Stomach (tissue), 9 donors: ENCODE data around the gene PSME4. TPM values are rescaled to one million over a fixed set of nuclear protein-coding genes. Genes with fewer than 3 reads are reported as not detected.

Experiments used
- DNase-seq, 2 donors: peaks; one replicate each; pipeline versions ENCODE4 v3.0.0 to v3.0.0-alpha.2; 2013 to 2019
- H3K27ac ChIP-seq, 5 donors: fragments of 200-600 bp in 4 of 5; sonication (generic) in 4 of 5; one replicate each; pipeline ENCODE4 v1.5.1; 2013 to 2019; ENCODE audit warnings: mild to moderate bottlenecking in 1 of 5, moderate library complexity in 1 of 5
- H3K27me3 ChIP-seq, 3 donors: fragments of 200-600 bp; sonication (generic); one replicate each; pipeline ENCODE4 v1.5.1; 2017 to 2019; ENCODE audit warnings: mixed run types in 1 of 3
- H3K36me3 ChIP-seq, 4 donors: fragments of 200-600 bp; sonication (generic); 1 replicate in 3 of 4; 2 replicates in 1 of 4; pipeline ENCODE4 v1.5.1; 2016 to 2019
- H3K4me1 ChIP-seq, 4 donors: fragments of 200-600 bp; sonication (generic); one replicate each; pipeline ENCODE4 v1.5.1; 2016 to 2019
- H3K4me3 ChIP-seq, 4 donors: fragments of 200-600 bp; sonication (generic) in 3 of 4; one replicate each; pipeline ENCODE4 v1.5.1; 2016 to 2019; ENCODE audit warnings: mild to moderate bottlenecking in 1 of 4
- H3K9me3 ChIP-seq, 4 donors: fragments of 200-600 bp; sonication (generic); one replicate each; pipeline ENCODE4 v1.5.1; 2016 to 2019
- EP300 ChIP-seq: sonication (generic); formaldehyde crosslinking; IDR thresholded peaks from one replicate; pipeline ENCODE4 v1.6.1; 2017; ENCODE audit warnings: antibody characterized with exemption
- POLR2A ChIP-seq, 4 donors: fragments of 450-650 bp; IDR thresholded peaks; one replicate each; pipeline ENCODE4 v1.6.1; 2016; ENCODE audit warnings: antibody characterized with exemption in 4 of 4, control low read depth in 2 of 4, mild to moderate bottlenecking in 1 of 4, moderate library complexity in 1 of 4
- POLR2AphosphoS5 ChIP-seq, 3 donors: sonication (generic); formaldehyde crosslinking; IDR thresholded peaks; one replicate each; pipeline ENCODE4 v1.6.1; 2016; ENCODE audit warnings: antibody characterized with exemption in 3 of 3
- WGBS, 5 donors: extraction: QIAGEN DNeasy Blood & Tissue Kit in 3 of 5; methylation state at CpG; one replicate each; pipeline versions ENCODE4 v1.1.5 to v1.1.7; 2013 to 2018; 5-methylcytosine and 5-hydroxymethylcytosine counted together
- intact Hi-C: fragments of 100-400 bp; cut with DNase I; formaldehyde crosslinking; loops from one replicate; pipeline ENCODE4 v1.15.1; 2023; ENCODE audit warnings: low total_unique reads
- polyA plus RNA-seq, 3 donors: library from polyadenylated mRNA; stranded (reverse); fragments of 200-250 nt; gene quantifications; one replicate each; pipeline ENCODE4 v1.2.3, GENCODE V29; 2013
- total RNA-seq, 5 donors: library from RNA; depleted of rRNA; stranded (reverse); fragments of >200 nt; gene quantifications; one replicate each; pipeline versions ENCODE4 v1.1.0 to v1.2.3, GENCODE V29; 2014 to 2016
- TF ChIP-seq, protein P1 (sequence below), 7 experiments: fragments of 450-650 bp in 4 of 7; fragments of 200-600 bp in 3 of 7; sonication (generic) in 3 of 7; IDR thresholded peaks; one replicate each; pipeline ENCODE4 v1.5.1; 2016 to 2019; ENCODE audit warnings: antibody characterized with exemption in 7 of 7, control low read depth in 2 of 7, mild to moderate bottlenecking in 1 of 7
- donor health status: healthy with polysubstance abuse.
- donor health status: Bipolar disorder and iron deficiency.
- donor health status: healthy.

The PSME4 gene
- total and polyA plus RNA-seq, 8 donors: 15.1 to 133 (median 30.9) TPM

DNA sequence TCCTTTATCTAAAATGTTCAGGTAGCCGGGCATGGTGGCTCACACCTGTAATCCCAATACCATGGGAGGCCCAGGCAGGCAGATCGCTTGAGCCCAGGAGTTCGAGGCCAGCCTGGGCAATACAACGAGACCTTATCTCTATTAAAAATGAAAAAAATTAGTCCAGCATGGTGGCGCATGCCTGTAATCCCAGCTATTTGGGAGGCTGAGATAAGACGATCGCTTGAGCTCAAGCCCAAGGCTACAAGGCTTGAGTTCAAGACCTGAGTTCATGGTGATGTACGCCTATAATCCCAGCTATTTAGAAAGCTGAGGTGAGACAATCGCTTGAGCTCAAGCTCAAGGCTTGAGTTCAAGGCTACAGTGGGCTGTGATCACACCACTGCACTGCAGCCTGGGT is 65.4 kb downstream of the PSME4 start:
- Histone ChIP-seq H3K4me3 (no peak overlapping the region), H3K4me1 (no peaks in the 10 kb centered on the region), H3K27ac (no peak overlapping the region), H3K9me3 (no peaks in the 10 kb centered on the region), H3K36me3 (peaks cover 46 to 100% (median 97%) of the 10 kb centered on the region in 4 donors), H3K27me3 (no peaks in the 10 kb centered on the region)
- no peak for TF ChIP-seq EP300
- no peak for TF ChIP-seq POLR2AphosphoS5 (IDR thresholded peaks at IDR 0.05)
- TF ChIP-seq, protein P1, sequence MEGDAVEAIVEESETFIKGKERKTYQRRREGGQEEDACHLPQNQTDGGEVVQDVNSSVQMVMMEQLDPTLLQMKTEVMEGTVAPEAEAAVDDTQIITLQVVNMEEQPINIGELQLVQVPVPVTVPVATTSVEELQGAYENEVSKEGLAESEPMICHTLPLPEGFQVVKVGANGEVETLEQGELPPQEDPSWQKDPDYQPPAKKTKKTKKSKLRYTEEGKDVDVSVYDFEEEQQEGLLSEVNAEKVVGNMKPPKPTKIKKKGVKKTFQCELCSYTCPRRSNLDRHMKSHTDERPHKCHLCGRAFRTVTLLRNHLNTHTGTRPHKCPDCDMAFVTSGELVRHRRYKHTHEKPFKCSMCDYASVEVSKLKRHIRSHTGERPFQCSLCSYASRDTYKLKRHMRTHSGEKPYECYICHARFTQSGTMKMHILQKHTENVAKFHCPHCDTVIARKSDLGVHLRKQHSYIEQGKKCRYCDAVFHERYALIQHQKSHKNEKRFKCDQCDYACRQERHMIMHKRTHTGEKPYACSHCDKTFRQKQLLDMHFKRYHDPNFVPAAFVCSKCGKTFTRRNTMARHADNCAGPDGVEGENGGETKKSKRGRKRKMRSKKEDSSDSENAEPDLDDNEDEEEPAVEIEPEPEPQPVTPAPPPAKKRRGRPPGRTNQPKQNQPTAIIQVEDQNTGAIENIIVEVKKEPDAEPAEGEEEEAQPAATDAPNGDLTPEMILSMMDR (IDR thresholded peaks at IDR 0.05): no peak
- no peak for TF ChIP-seq POLR2A (IDR thresholded peaks at IDR 0.05)
- intact Hi-C loops: no loop called here
- DNase-seq: no peak
- 94 to 96% (median 96%) methylated on average over 9 of the region's 9 CpGs for WGBS, 5 donors

DNA sequence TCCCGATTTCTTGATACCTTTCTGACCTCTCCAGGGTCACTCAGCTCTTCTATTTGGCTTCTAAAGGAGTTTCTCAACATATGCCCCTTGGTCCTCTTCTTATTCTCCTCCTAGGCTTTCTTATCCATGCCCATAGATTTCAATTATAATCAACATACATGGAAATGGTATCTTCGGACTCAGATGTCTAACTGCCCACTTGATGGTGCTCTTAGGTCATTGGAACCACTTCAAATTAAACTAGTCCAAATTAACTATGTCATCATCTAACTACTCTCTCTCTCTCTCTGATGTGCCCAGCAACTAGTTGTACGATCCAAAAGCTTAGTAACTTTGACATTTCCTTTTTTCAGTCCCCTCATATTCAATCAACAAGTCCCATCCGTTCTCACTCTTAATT is 67.8 kb downstream of the PSME4 start:
- DNase-seq: no peak
- Histone ChIP-seq H3K27ac (no peak overlapping the region), H3K36me3 (peaks cover 50 to 100% (median 100%) of the 10 kb centered on the region in 4 donors), H3K9me3 (no peaks in the 10 kb centered on the region), H3K4me1 (no peaks in the 10 kb centered on the region), H3K4me3 (no peak overlapping the region), H3K27me3 (no peaks in the 10 kb centered on the region)
- WGBS, 5 donors: 63 to 85% (median 76%) methylated on average over 4 of the region's 4 CpGs
- TF ChIP-seq EP300 (no peak), POLR2AphosphoS5 (IDR thresholded peaks at IDR 0.05) (no peak), POLR2A (IDR thresholded peaks at IDR 0.05) (no peak)
- intact Hi-C loops: no loop called here

DNA sequence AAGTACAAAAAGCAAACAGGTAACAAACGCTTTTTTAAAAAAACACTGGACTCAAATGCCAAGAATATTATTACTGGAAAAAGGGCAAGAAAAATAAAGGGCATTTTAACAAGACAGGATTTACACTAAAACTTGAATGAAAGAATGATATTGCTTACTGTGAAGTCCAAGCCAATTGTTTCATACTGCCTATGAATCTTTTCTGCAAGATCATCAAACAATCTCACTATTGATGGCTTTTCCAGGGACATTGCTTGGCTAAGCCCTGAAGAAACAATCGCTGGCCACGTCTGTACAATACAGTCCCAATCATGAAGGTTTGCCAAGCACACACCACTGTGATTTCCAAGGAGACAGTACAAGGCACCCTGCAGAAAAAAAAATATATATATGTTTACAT is 69.6 kb downstream of the PSME4 start:
- intact Hi-C loops: no loop called here
- H3K4me3 ChIP-seq: no peak overlapping the region
- TF ChIP-seq POLR2A (IDR thresholded peaks at IDR 0.05) (no peak), EP300 (no peak)
- H3K27me3 ChIP-seq: no peaks in the 10 kb centered on the region
- 77 to 91% (median 84%) methylated on average over 3 of the region's 3 CpGs for WGBS, 5 donors
- peaks cover 49 to 100% (median 100%) of the 10 kb centered on the region in 4 donors for H3K36me3 ChIP-seq
- DNase-seq: no peak
- H3K4me1 ChIP-seq: no peaks in the 10 kb centered on the region
- no peak overlapping the region for H3K27ac ChIP-seq
- H3K9me3 ChIP-seq: no peaks in the 10 kb centered on the region

DNA sequence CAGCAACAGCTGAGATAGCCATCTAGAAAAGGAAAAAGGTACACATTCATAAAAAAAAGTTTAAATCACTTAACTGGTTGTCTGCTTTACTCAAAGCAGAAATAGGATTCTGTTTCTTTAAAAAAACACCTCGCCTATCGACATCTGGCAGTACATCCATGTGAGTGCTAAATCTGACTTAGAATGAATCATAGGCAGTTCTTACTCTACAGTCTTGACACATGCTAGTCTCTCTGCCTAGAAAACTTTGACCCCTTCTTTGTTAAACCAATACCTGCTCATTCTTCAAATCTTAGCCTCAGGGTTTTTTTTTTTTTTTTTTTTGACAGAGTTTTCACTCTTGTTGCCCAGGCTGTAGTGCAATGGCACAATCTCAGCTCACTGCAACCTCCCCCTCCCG is 73.9 kb downstream of the PSME4 start:
- WGBS, 5 donors: 59 to 69% (median 65%) methylated on average over 3 of the region's 3 CpGs
- Histone ChIP-seq H3K36me3 (peaks cover 53 to 100% (median 100%) of the 10 kb centered on the region in 4 donors), H3K27me3 (no peaks in the 10 kb centered on the region), H3K4me1 (no peaks in the 10 kb centered on the region), H3K4me3 (no peak overlapping the region), H3K9me3 (no peaks in the 10 kb centered on the region), H3K27ac (no peak overlapping the region)
- DNase-seq: no peak
- TF ChIP-seq POLR2AphosphoS5 (IDR thresholded peaks at IDR 0.05) (no peak), POLR2A (IDR thresholded peaks at IDR 0.05) (no peak), EP300 (no peak)
- TF ChIP-seq, protein P1 (IDR thresholded peaks at IDR 0.05): no peak
- intact Hi-C loops: no loop called here

DNA sequence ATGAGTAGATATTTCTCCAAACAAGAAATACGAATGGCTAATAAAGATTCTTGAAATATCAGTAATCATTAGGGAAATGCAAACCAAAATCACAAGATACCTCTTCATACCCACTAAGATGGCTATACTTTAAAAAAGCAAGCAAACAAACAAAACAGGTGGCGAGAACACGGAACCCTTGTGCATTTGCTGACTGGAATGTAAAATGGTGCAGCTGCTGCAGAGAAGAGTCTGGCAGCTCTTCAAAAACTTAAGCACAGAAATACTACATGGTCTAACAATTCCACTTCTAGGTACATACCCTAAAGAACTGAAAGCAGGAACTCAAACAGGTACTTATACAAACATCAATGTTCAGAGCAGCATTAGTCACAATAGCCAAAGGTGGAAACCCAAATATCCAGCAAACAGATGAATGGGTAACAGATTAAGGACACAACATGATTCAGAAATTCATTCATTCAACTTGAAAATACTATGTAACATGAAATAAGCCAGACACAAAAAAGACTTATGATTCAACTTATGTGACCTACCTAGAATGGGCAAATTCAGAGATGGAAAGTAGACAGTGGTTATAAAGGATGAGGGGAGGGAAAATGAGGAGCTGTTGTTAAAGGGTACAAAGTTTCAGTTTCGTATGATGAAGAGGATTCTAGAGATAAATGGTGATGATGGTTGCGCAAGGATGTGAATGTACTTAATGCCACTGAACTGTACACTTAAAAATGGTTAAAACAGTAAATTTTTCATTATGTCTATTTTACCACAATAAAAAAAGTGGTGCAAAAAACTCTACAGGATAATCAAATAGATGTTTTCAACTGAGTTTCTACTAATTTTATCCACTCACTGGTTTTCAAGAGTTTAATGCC is 84.2 kb downstream of the PSME4 start:
- no peaks in the 10 kb centered on the region for H3K4me1 ChIP-seq
- no peaks in the 10 kb centered on the region for H3K27me3 ChIP-seq
- 87 to 91% (median 89%) methylated on average over 5 of the region's 5 CpGs for WGBS, 5 donors
- H3K9me3 ChIP-seq: no peaks in the 10 kb centered on the region
- no peak overlapping the region for H3K4me3 ChIP-seq
- no peak for TF ChIP-seq POLR2A (IDR thresholded peaks at IDR 0.05)
- H3K27ac ChIP-seq: no peak overlapping the region
- no peak for DNase-seq
- intact Hi-C loops: no loop called here
- peaks cover 71 to 100% (median 100%) of the 10 kb centered on the region in 4 donors for H3K36me3 ChIP-seq

DNA sequence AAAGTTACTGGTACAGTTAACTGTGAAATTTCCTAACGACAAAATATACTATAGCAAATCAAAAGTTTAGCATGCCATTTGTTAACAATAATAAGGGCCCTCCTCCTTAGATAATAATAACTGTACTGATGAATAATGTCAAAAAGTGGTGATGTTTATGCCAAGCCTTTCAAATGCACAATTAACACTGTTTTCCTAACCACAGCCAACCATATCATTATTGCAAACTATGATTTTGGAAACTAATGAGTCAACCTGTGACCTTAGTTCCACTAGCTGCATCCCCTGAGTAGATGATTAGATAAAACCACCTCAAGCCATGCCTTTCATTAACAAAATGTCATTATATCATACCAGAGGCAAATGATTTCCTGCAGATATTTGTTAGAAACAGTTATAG is 85.9 kb downstream of the PSME4 start:
- Histone ChIP-seq H3K27me3 (no peaks in the 10 kb centered on the region), H3K4me1 (no peaks in the 10 kb centered on the region), H3K36me3 (peaks cover 55 to 100% (median 99%) of the 10 kb centered on the region in 4 donors), H3K4me3 (no peak overlapping the region), H3K9me3 (no peaks in the 10 kb centered on the region), H3K27ac (no peak overlapping the region)
- intact Hi-C loops: no loop called here
- no peak for DNase-seq
- 78 to 91% (median 88%) methylated on average over 1 of the region's 1 CpG for WGBS, 5 donors
- TF ChIP-seq EP300: no peak
- no peak for TF ChIP-seq POLR2AphosphoS5 (IDR thresholded peaks at IDR 0.05)
- TF ChIP-seq POLR2A (IDR thresholded peaks at IDR 0.05): no peak
- TF ChIP-seq, protein P1 (IDR thresholded peaks at IDR 0.05): no peak
